Upper lobe of left lung (tissue), 6 donors: ENCODE data around the gene PPP2R2B. TPM values are rescaled to one million over a fixed set of nuclear protein-coding genes. Genes with fewer than 3 reads are reported as not detected.
A peak's percentile ranks its signal among the peaks of the same experiment; 100 is the strongest.

Source experiments
- ATAC-seq, 2 donors: fragments of 200-7000 bp; cut with Tn5 transposase; one replicate each; pipeline ENCODE4 v1.9.1; 2022; ENCODE audit warnings: mild to moderate bottlenecking in 2 of 2, moderate library complexity in 2 of 2; ENCODE audit not compliant: low FRiP score in 2 of 2
- DNase-seq, 2 donors: peaks; one replicate each; pipeline ENCODE4 v3.0.0-alpha.2; 2019 to 2020
- H3K27ac ChIP-seq, 4 donors: fragments of 200-600 bp; sonication (generic); one replicate each; pipeline ENCODE4 v1.5.1; 2016 to 2019
- H3K27me3 ChIP-seq, 4 donors: fragments of 200-600 bp; sonication (generic); one replicate each; pipeline ENCODE4 v1.5.1; 2017 to 2019
- H3K36me3 ChIP-seq, 4 donors: fragments of 200-600 bp; sonication (generic); one replicate each; pipeline ENCODE4 v1.5.1; 2016 to 2019
- H3K4me1 ChIP-seq, 4 donors: fragments of 200-600 bp; sonication (generic); one replicate each; pipeline ENCODE4 v1.5.1; 2018 to 2019
- H3K4me3 ChIP-seq, 4 donors: fragments of 200-600 bp; sonication (generic); one replicate each; pipeline ENCODE4 v1.5.1; 2017 to 2019; ENCODE audit warnings: mild to moderate bottlenecking in 2 of 4, moderate library complexity in 1 of 4
- H3K9me3 ChIP-seq, 4 donors: fragments of 200-600 bp; sonication (generic); one replicate each; pipeline ENCODE4 v1.5.1; 2018 to 2019
- CTCF ChIP-seq, 6 experiments: fragments of 450-650 bp in 4 of 6; fragments of 200-600 bp in 2 of 6; sonication (generic) in 2 of 6; IDR thresholded peaks; one replicate each; pipeline ENCODE4 v1.5.1; 2016 to 2019; ENCODE audit warnings: antibody characterized with exemption in 6 of 6
- EP300 ChIP-seq, 4 donors: sonication (generic); formaldehyde crosslinking; IDR thresholded peaks; one replicate each; pipeline ENCODE4 v1.5.1; 2017; ENCODE audit warnings: antibody characterized with exemption in 4 of 4, control low read depth in 2 of 4
- POLR2A ChIP-seq, 4 donors: fragments of 450-650 bp; IDR thresholded peaks; one replicate each; pipeline ENCODE4 v1.5.1; 2016 to 2017; ENCODE audit warnings: antibody characterized with exemption in 4 of 4, mild to moderate bottlenecking in 2 of 4
- POLR2AphosphoS5 ChIP-seq, 2 donors: sonication (generic); formaldehyde crosslinking; IDR thresholded peaks; one replicate each; pipeline ENCODE4 v1.5.1; 2017; ENCODE audit warnings: antibody characterized with exemption in 2 of 2
- WGBS, 2 donors: methylation state at CpG; one replicate each; pipeline ENCODE4 v1.1.5; 2017 to 2018; 5-methylcytosine and 5-hydroxymethylcytosine counted together
- total RNA-seq, 6 donors: library from RNA; depleted of rRNA in 4 of 6; stranded (reverse); fragments of >200 nt in 4 of 6; gene quantifications; one replicate each; pipeline versions ENCODE4 v1.1.0 to v1.2.1, GENCODE V29; 2016 to 2021
- donor health status: DM: no; HTN: no; CAD: no; lungs with moderate emphysema.
- donor health status: DM: no; HTN: yes; CAD: no; lungs with severe emphysema.

The PPP2R2B gene
- total RNA-seq, 6 donors from 2014 or later, result 0.49 to 7.4 (median 1.3) TPM

- TF ChIP-seq CTCF (IDR thresholded peaks at IDR 0.05), result no peak
- no peak for TF ChIP-seq POLR2AphosphoS5 (IDR thresholded peaks at IDR 0.05)
- TF ChIP-seq EP300 (IDR thresholded peaks at IDR 0.05), result no peak
- no peak for TF ChIP-seq POLR2A (IDR thresholded peaks at IDR 0.05)
- Histone ChIP-seq H3K9me3 (no peaks in the 10 kb centered on the region), H3K4me3 (no peak overlapping the region), H3K27me3 (no peaks in the 10 kb centered on the region), H3K4me1 (no peaks in the 10 kb centered on the region), H3K27ac (no peak overlapping the region), H3K36me3 (no peaks in the 10 kb centered on the region)
- ATAC-seq (no peak), DNase-seq (no peak)
Observed at GRCh38 chr5:146582051-146582596, 296.4 kb downstream of the PPP2R2B start.

DNA sequence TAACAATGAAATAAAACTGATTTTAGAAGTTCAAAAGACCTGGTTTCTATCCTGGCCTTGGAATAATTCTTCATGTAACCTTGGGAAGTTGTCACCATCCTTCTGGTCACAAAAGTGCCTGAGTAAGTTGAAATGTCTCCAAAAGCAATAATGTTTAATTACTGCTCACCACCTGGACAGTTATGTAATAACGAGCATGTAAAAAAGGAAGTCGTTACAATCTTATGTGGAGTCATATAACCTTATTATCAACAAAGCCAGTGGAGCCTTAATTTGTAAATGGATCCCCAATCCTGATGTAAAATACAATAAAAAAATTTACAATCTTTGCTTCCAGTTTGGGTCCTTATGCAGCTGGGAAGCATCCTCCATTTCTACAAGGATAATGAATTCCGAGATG, 298.3 kb downstream of the PPP2R2B start:
- H3K4me3 ChIP-seq, result no peak overlapping the region
- no peak for TF ChIP-seq CTCF (IDR thresholded peaks at IDR 0.05)
- TF ChIP-seq POLR2AphosphoS5 (IDR thresholded peaks at IDR 0.05), result no peak
- TF ChIP-seq POLR2A (IDR thresholded peaks at IDR 0.05), result no peak
- TF ChIP-seq EP300 (IDR thresholded peaks at IDR 0.05), result no peak
- peaks cover 0 to 7% (median 3%) of the 10 kb centered on the region in 4 donors for H3K9me3 ChIP-seq
- ATAC-seq, result no peak
- H3K27me3 ChIP-seq, result no peaks in the 10 kb centered on the region
- H3K4me1 ChIP-seq, result no peaks in the 10 kb centered on the region
- no peaks in the 10 kb centered on the region for H3K36me3 ChIP-seq
- WGBS, 2 donors, result 73 to 82% methylated on average over 3 of the region's 3 CpGs
- no peak overlapping the region for H3K27ac ChIP-seq
- DNase-seq, result no peak

DNA sequence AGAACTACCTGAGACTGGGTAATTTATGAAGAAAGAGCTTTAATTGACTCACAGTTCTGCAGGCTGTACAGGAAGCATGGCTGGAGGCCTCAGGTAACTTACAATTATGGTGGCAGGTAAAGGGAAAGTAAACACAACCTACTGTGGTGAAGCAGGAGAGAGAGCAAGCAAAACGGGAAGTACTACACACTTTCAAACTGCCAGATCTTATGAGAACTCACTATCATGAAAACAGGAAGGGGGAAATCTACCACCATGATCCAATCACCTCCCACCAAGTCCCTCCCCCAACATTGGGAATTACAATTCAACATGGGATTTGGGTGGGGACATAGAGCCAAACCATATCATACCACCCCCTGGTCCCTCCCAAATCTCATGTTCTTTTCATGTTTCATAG, 303.8 kb downstream of the PPP2R2B start:
- no peak overlapping the region for H3K4me3 ChIP-seq

GRCh38 chr5:146568161-146568560, 310.4 kb downstream of the PPP2R2B start:
- ATAC-seq (no peak), DNase-seq (no peak)
- Histone ChIP-seq H3K9me3 (no peaks in the 10 kb centered on the region), H3K27ac (no peak overlapping the region), H3K4me3 (no peak overlapping the region), H3K36me3 (no peaks in the 10 kb centered on the region), H3K27me3 (no peaks in the 10 kb centered on the region), H3K4me1 (no peaks in the 10 kb centered on the region)
- no peak for TF ChIP-seq POLR2A (IDR thresholded peaks at IDR 0.05)
- 86 to 87% methylated on average over 2 of the region's 2 CpGs for WGBS, 2 donors

More for the DNA sequence above, 303.8 kb downstream of the PPP2R2B start:
- Histone ChIP-seq H3K27me3 (no peaks in the 10 kb centered on the region), H3K36me3 (no peaks in the 10 kb centered on the region), H3K4me1 (no peaks in the 10 kb centered on the region), H3K9me3 (peaks cover 0 to 11% (median 3%) of the 10 kb centered on the region in 4 donors), H3K27ac (no peak overlapping the region)
- TF ChIP-seq CTCF (IDR thresholded peaks at IDR 0.05), result no peak
- TF ChIP-seq POLR2A (IDR thresholded peaks at IDR 0.05), result no peak
- no peak for TF ChIP-seq POLR2AphosphoS5 (IDR thresholded peaks at IDR 0.05)
- no peak for TF ChIP-seq EP300 (IDR thresholded peaks at IDR 0.05)
- DNase-seq (no peak), ATAC-seq (no peak)
- 69 to 75% methylated on average over 1 of the region's 1 CpG for WGBS, 2 donors

DNA sequence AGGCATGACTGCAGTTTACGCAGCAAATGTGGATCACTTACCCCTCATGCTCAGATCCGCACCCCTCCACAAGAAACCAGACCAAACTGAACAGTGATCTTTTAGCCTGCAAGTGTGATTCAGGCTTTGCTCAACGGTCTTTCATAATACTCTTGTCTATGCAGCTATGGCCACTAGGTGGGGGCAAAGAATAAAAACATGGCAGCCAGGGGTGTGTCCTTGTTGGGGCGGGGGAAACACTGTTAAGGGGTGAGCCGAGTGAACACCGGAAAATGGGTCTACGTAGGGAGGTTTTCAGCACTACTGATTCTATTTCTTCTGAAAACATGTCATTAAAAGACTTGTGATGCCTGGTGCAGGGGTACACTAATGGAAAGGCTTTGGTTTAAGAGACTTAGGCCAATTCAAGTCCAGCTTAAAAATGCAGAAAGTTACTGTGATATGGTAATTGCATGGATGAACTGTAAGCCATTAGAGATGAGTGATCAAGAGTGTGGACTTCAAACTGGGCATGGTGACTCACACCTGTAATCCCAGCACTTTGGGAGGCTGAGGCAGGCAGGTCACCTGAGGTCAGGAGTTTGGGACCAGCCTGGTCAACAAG, 312.7 kb downstream of the PPP2R2B start:
- TF ChIP-seq CTCF (IDR thresholded peaks at IDR 0.05) (peak in 4 of 6 experiments; percentile 25 to 34 (median 32)), EP300 (IDR thresholded peaks at IDR 0.05) (no peak)
- no peak for DNase-seq
- H3K36me3 ChIP-seq, result no peaks in the 10 kb centered on the region
- no peak overlapping the region for H3K4me3 ChIP-seq
- no peaks in the 10 kb centered on the region for H3K27me3 ChIP-seq
- WGBS, 2 donors, result 26 to 34% methylated on average over 7 of the region's 7 CpGs
- no peaks in the 10 kb centered on the region for H3K4me1 ChIP-seq
- ATAC-seq, result peak in 1 of 2 donors; percentile 87
- no peak overlapping the region for H3K27ac ChIP-seq
- no peaks in the 10 kb centered on the region for H3K9me3 ChIP-seq
